ENCODE measurements around the gene PI16.

DNA sequence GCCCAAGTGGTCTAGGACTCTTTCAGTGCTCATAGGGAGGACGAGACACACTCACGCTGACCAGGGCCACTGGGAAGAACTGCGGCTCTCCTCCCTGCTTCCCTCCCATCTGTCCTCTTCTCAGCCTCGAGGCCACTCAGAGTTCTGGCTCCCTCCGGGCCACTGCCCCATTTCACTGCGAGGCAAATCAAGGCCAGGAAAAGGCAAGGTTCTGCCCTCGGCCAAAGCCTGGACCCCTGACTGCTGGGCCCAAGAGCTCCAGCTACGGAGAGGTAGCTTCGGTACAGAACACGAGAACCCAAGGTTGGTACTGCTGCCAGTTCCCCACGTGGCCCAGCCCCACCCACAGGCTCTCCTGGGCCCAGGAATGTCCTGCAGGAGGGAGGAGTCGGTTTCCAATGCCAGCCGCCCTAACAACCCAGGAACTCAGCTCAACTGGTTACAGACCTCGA lies 14.7 kb downstream of the PI16 start:
- TF ChIP-seq, protein P1, sequence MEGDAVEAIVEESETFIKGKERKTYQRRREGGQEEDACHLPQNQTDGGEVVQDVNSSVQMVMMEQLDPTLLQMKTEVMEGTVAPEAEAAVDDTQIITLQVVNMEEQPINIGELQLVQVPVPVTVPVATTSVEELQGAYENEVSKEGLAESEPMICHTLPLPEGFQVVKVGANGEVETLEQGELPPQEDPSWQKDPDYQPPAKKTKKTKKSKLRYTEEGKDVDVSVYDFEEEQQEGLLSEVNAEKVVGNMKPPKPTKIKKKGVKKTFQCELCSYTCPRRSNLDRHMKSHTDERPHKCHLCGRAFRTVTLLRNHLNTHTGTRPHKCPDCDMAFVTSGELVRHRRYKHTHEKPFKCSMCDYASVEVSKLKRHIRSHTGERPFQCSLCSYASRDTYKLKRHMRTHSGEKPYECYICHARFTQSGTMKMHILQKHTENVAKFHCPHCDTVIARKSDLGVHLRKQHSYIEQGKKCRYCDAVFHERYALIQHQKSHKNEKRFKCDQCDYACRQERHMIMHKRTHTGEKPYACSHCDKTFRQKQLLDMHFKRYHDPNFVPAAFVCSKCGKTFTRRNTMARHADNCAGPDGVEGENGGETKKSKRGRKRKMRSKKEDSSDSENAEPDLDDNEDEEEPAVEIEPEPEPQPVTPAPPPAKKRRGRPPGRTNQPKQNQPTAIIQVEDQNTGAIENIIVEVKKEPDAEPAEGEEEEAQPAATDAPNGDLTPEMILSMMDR (IDR thresholded peaks at IDR 0.05; ENCODE audit: low read length) = no peak
- TF ChIP-seq EZH2phosphoT487 (IDR thresholded peaks at IDR 0.05; ENCODE audit: low read length) = no peak

Measured in MM.1S (cell line).